GM12891 (cell line): ENCODE data around the gene IMPA2.
"Not testable (repeated sequence)": the region's sequence is repeated elsewhere in the genome, so short reads cannot be mapped to it uniquely, and the experiment has no call there.

Experiments
- POLR2A ChIP-seq: IDR thresholded peaks from 2 replicates; pipeline ENCODE4 v1.6.1; 2011; ENCODE audit warnings: low read depth, low read length, control low read depth
- TAF1 ChIP-seq: IDR thresholded peaks from 2 replicates; pipeline ENCODE4 v1.6.1; 2011; ENCODE audit warnings: low read depth, low read length, control low read depth

DNA sequence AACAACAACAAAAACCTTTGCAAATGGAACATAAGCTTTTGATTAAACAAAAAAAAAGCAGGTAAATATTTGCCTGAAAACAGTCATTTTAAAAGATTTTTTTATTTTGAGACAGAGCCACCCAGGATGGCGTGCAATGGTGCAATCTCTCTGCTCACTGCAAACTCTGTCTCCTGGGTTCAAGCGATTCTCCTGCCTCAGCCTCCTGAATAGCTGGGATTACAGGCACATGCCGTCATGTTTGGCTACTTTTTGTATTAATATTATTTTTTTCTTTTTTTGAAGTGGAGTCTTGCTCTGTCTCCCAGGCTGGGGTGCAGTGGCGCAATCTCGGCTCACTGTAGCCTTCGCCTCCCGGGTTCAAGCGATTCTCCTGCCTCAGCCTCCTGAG, 10.5 kb upstream of the IMPA2 start:
- TF ChIP-seq TAF1, POLR2A: not testable (repeated sequence)
